ENCODE results near the gene VKORC1L1.
"Not testable (repeated sequence)": the region's sequence is repeated elsewhere in the genome, so short reads cannot be mapped to it uniquely, and the experiment has no call there.

VKORC1L1 gene

GRCh38 chr7:65885533-65885932 is 12.7 kb downstream of the VKORC1L1 start:
- not testable (repeated sequence) for DNase-seq

- not testable (repeated sequence) for DNase-seq
Measured at GRCh38 chr7:65888434-65889156, 15.7 kb downstream of the VKORC1L1 start.

DNA sequence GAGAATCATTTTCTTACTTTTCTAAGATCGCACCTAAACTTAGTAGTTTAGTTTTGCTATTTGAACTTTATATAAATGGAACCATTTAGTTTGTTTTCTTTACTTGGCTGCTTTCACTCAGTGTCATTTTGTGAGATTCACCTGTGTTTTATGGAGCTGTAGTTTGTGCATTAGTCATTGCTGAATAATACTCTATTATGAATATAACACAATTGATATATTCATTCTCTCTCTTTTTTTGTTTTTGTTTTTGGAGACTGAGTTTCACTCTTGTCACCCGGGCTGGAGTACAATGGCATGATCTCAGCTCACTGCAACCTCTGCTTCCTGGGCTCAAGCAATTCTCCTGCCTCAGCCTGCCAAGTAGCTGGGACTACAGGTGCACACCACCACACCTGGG is 16.8 kb downstream of the VKORC1L1 start:
- not testable (repeated sequence) for DNase-seq

DNA sequence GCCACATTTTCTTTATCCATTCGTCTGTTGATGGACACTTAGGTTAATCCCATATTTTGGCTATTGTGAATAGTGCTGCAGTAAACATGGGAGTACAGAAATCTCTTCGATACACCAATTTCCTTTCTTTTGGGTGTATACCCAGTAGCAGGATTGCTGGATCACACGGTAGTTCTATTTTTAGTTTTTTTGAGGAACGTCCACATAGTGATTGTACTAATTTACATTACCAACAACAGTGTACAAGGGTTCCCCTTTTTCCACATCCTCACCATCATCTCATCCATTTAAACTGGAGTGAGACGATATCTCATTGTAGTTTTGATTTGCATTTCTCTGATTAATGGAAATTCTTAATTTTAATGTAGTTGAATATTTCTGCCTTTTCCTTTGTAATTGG is 19.3 kb downstream of the VKORC1L1 start:
- no peak for DNase-seq

DNA sequence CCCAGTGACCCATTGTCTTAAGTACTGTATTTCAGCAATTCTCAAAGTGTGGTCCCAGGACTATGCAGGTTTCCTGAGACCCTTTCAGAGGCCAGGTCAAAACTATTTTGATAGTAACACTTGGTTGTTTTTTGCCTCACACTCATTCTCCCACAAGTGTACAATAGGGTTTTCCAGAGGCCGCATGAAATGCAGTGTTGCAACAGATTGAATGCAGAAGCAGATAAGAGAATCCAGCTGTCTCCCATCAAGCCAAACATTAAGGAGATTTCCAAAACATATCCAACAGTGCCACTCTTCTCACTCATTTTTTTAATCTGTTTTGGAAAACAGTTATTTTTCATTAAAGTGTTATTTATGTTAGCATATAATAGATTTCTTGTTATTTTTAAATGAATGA is 20.0 kb downstream of the VKORC1L1 start:
- no peak for DNase-seq

GRCh38 chr7:65896279-65896870 is 23.5 kb downstream of the VKORC1L1 start:
- DNase-seq = no peak

- not testable (repeated sequence) for DNase-seq
Measured at GRCh38 chr7:65897289-65897688, 24.4 kb downstream of the VKORC1L1 start.

GRCh38 chr7:65898677-65899447 is 26.0 kb downstream of the VKORC1L1 start:
- DNase-seq = not testable (repeated sequence)

- no peak for DNase-seq
Measured at GRCh38 chr7:65902306-65902705, 29.4 kb downstream of the VKORC1L1 start.

- DNase-seq = no peak
Measured at GRCh38 chr7:65907501-65908198, 34.8 kb downstream of the VKORC1L1 start.

DNA sequence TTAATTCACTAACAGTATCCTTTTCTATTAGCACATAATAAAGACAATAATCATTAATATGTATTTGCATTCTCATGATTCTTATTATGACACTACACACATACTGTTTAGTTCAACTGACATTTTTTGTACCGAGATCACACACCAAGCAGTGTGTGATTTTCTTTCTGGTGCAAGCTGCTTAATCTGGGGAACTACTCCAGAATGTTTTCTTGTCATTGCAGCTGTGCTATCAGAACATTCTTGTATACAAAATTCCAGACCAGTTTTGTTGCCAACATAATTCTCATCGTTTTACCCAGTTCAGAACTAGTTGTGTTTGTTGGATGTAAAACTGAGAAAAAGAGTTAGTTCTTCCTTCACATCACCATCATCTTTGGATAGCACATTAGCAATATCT is 37.4 kb downstream of the VKORC1L1 start:
- no peak for DNase-seq

DNA sequence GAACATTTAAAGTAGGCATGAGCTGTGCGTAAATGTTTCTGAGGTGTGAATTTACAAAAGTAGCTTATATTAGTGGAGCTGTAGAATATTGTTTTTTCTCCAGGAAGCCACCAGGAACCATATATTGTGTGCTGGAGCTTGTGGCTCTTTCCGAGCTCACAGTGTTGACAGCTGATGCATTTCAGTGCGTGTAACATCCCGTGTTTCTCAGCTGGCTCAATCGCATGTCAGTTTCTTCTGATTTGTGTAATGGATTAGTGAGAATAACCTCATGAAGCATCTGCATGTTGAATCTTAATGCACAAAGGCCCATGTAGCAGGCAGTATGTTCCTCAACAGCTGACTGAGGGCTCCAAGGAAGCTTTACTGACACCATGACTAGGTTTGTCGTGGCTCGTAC is 39.4 kb downstream of the VKORC1L1 start:
- DNase-seq = no peak

DNA sequence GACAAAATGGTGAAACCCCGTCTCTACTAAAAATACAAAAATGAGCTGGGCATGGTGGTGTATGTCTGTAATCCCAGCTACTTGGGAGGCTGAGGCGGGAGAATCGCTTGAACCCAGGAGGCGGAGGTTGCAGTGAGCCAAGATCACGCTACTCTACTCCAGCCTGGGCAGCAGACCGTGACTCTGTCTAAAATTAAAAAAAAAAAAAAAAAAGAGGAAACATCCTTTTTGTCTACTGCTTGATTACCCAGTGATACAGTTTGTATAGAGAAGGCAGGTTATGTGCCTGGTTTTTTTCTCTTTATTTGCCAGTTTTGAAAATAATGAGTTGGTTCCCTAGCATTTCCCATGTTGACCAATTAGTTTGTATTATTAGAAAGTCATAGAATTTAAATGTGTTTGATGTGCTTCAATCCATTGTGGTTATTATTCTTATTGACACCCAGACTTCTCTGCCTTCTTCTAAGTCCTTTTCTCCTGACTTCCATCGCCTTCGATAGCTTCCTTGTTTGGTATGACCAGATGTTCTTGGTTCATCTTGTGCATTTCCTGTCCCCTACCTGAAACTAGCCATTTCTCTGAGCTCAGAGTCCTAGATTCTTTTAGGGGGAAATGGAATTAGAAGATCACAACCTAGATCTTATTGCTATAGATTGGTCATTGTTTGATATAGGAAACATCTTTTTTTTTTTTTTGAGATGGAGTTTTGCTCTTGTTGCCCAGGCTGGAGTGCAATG is 43.2 kb downstream of the VKORC1L1 start:
- no peak for DNase-seq

DNA sequence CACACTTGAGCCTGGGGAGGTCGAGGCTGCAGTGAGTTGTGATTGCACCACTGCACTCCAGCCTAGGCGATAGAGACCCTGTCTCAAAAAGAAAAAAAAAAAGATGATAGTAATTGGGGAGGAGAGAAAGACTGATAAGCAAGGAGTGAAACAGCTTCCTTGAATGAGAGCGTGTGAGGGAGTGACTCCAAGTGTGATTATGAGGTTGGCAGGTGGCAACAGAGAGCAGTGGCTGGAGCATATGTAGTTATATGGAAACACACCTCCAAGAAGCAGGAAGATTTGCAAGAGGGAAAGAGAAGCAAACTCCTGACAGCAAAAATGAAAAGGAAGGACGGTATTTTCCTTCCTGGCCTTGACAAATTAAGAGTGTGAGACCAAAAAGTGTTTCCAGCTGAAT is 50.4 kb downstream of the VKORC1L1 start:
- DNase-seq = no peak

GRCh38 chr7:65924193-65924592 is 51.3 kb downstream of the VKORC1L1 start:
- no peak for DNase-seq

GRCh38 chr7:65925040-65925439 is 52.2 kb downstream of the VKORC1L1 start:
- DNase-seq = no peak

DNA sequence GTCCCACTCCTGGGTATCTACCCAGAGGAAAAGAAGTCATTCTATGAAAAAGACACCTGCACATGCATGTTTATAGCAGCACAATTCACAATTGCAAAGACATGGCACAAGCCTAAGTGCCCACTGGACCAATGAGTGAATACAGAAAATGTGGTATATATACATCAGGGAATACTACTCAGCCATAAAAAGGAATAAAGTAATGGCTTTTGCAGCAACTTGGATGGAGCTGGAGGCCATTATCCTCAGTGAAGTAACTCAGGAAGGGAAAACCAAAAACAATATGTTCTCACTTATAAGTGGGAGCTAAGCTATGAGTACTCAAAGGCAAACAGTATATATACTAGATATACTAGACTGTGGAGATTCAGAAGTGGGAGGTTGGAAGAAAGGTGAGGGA is 53.7 kb downstream of the VKORC1L1 start:
- DNase-seq = no peak

DNA sequence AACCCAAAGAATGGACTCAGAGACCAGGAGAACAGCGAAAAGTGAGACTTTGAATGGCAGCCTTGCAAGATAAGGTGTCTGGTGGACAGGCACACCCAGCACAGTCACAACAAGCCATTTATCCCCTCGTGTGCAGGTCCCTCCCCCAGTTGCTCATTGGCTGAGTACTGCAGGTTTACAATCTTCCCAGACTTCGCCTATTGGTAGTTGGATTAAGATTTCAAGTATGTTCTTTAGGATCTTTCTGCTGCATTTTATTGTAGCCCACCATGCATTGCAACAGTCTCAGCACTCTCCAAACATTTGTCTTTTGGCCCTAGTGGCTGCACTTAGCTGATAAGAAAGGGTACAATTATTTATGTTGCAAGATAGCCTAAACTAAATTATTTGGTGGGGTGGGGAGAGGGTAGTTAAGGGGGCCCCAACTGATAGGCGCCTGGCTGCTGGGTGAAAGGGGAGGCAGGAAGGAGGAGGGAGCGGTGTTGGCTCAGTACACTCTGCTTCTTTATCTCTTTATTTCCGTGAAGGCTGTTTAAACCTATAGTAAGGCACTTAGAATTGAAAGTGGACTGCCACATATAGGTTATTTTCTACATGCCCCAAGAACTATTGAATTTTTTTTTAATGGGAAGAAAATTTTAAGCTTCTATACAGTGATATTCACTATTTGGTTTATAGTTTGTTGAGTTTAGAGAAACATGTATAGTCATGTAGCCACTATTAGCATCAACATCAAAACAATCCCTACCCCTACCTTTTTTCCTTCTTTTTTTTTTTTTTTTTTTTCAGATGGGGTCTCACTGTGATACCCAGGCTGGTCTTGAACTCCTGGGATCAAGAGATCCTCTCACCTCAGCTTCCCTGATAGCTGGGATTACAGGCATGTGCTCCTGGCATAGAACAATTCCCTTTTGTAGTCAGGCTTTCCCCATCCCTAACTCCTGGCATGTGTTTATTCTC is 54.9 kb downstream of the VKORC1L1 start:
- DNase-seq = no peak

DNA sequence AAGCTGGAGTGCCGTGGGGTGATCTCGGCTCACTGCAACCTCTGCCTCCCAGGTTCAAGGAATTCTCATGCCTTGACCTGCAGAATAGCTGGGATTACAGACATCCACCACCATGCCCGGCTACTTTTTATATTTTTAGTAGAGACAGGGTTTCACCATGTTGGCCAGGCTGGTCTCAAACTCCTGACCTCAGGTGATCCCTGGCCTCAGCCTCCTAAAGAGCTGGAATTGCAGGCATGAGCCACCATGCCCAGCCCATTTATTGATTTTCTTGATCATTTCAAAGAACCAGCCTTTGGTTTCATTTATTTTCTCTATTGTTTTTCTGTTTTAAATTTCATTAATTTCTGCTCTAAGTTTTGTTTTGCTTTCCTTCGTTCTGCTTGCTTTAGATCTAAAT is 58.8 kb downstream of the VKORC1L1 start:
- no peak for DNase-seq

GRCh38 chr7:65937296-65937695 is 64.4 kb downstream of the VKORC1L1 start:
- no peak for DNase-seq

DNA sequence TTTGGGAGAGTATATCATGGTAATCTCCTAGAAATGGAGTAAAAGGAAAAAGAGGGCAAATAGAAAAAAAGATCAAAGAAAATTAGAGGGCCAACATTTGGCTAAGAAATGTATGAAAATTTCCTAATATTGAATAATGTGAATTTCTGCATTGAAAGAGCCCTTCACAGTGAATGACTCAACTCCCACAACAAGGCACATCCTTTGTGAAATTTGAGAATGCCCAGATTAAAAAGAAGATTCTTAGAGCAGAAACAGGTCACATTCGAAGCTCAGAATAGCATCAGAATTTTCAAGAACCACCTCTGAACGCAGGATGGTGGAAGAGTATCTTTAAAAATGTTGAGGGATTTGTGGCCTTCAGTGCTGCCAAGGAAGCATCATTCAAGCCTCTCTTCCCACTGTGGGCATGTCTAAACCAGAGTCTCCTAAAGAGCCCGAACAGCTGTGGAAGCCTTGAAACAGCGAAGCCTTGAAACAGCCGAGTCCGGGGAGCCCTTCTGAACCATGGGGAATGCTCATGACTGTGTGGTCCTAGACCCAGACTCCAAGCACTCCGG is 65.5 kb downstream of the VKORC1L1 start:
- no peak for DNase-seq
